Measurements from ENCODE around the gene STK17B. TPM values are rescaled to one million over a fixed set of nuclear protein-coding genes. Genes with fewer than 3 reads are reported as not detected.

The STK17B gene
- total RNA-seq, 1 donor from 2014 or later: 54.0 TPM

GRCh38 chr2:196140213-196140612 lies 31.2 kb downstream of the STK17B start:
- Histone ChIP-seq H3K27me3 (ENCODE audit: low read depth) (no peaks in the 10 kb centered on the region), H3K4me1 (peaks cover 2% of the 10 kb centered on the region), H3K9me3 (no peaks in the 10 kb centered on the region), H3K36me3 (peaks cover 100% of the 10 kb centered on the region), H3K27ac (no peak overlapping the region), H3K4me3 (no peak overlapping the region)
- DNase-seq: no peak
- intact Hi-C loops (cut with DNase I): no loop called here
- ATAC-seq: no peak
- no peak for TF ChIP-seq CTCF (IDR thresholded peaks at IDR 0.05)

- H3K36me3 ChIP-seq: peaks cover 78% of the 10 kb centered on the region
Observed at GRCh38 chr2:196137271-196137670, 34.1 kb downstream of the STK17B start.

GRCh38 chr2:196136151-196136550 lies 35.2 kb downstream of the STK17B start:
- Histone ChIP-seq H3K27ac (no peak overlapping the region), H3K27me3 (ENCODE audit: low read depth) (no peaks in the 10 kb centered on the region), H3K4me3 (no peak overlapping the region), H3K9me3 (peaks cover 29% of the 10 kb centered on the region), H3K36me3 (peaks cover 66% of the 10 kb centered on the region), H3K4me1 (no peaks in the 10 kb centered on the region)
- no peak for ATAC-seq
- DNase-seq: no peak
- intact Hi-C loops (cut with DNase I): no loop called here
- no peak for TF ChIP-seq CTCF (IDR thresholded peaks at IDR 0.05)

More at GRCh38 chr2:196137271-196137670, 34.1 kb downstream of the STK17B start:
- intact Hi-C loops (cut with DNase I): no loop called here
- Histone ChIP-seq H3K9me3 (peaks cover 18% of the 10 kb centered on the region), H3K4me3 (no peak overlapping the region), H3K27me3 (ENCODE audit: low read depth) (no peaks in the 10 kb centered on the region), H3K27ac (no peak overlapping the region), H3K4me1 (no peaks in the 10 kb centered on the region)
- DNase-seq (no peak), ATAC-seq (no peak)
- TF ChIP-seq CTCF (IDR thresholded peaks at IDR 0.05): no peak

- no peak overlapping the region for H3K4me3 ChIP-seq
- no peaks in the 10 kb centered on the region for H3K27me3 ChIP-seq (ENCODE audit: low read depth)
- H3K4me1 ChIP-seq: no peaks in the 10 kb centered on the region
- peak; percentile 33 to 40 for ATAC-seq
- TF ChIP-seq CTCF (IDR thresholded peaks at IDR 0.05): no peak
- peaks cover 55% of the 10 kb centered on the region for H3K9me3 ChIP-seq
- no peak for DNase-seq
- intact Hi-C loops (cut with DNase I): no loop called here
- peaks cover 27% of the 10 kb centered on the region for H3K36me3 ChIP-seq
- no peak overlapping the region for H3K27ac ChIP-seq
Observed at GRCh38 chr2:196131949-196132925, 39.1 kb downstream of the STK17B start.

- no peaks in the 10 kb centered on the region for H3K27me3 ChIP-seq (ENCODE audit: low read depth)
- H3K36me3 ChIP-seq: peaks cover 20% of the 10 kb centered on the region
- ATAC-seq: peak; percentile 84 to 86
- DNase-seq: peak; percentile 55
- no peak overlapping the region for H3K4me3 ChIP-seq
- H3K4me1 ChIP-seq: no peaks in the 10 kb centered on the region
- intact Hi-C loops (cut with DNase I): no loop called here
- no peak overlapping the region for H3K27ac ChIP-seq
- H3K9me3 ChIP-seq: peaks cover 55% of the 10 kb centered on the region
- TF ChIP-seq CTCF (IDR thresholded peaks at IDR 0.05): peak; percentile 55
Observed at GRCh38 chr2:196131384-196131937, 39.9 kb downstream of the STK17B start.
